Sigmoid colon (tissue), 4 donors: ENCODE measurements around the gene SIN3A.

Experiments
- CTCF ChIP-seq, 4 experiments: fragments of 450-650 bp in 3 of 4; fragments of 200-600 bp in 1 of 4; IDR thresholded peaks; one replicate each; pipeline ENCODE4 v1.5.1; 2016 to 2019; ENCODE audit warnings: antibody characterized with exemption in 4 of 4, mild to moderate bottlenecking in 3 of 4, moderate library complexity in 2 of 4
- POLR2AphosphoS5 ChIP-seq, 4 donors: sonication (generic); formaldehyde crosslinking; IDR thresholded peaks; one replicate each; pipeline ENCODE4 v1.6.1; 2017; ENCODE audit warnings: antibody characterized with exemption in 4 of 4

GRCh38 chr15:75422554-75422953 is 28.9 kb downstream of the SIN3A start:
- TF ChIP-seq CTCF (IDR thresholded peaks at IDR 0.05) (no peak), POLR2AphosphoS5 (IDR thresholded peaks at IDR 0.05) (no peak)
